PC-9 (cell line): ENCODE measurements around the gene MFAP3.
"Not testable (repeated sequence)": the region's sequence is repeated elsewhere in the genome, so short reads cannot be mapped to it uniquely, and the experiment has no call there.

ENCODE experiments used
- EZH2 ChIP-seq: fragments of 200-600 bp; sonication (generic); IDR thresholded peaks from 2 replicates; pipeline ENCODE4 v1.8.0; 2017; ENCODE audit warnings: antibody characterized with exemption, low read depth
- TF ChIP-seq, protein P1 (sequence below): fragments of 200-600 bp; sonication (generic); conservative IDR thresholded peaks from 2 replicates; pipeline ENCODE4 v1.6.1; 2017; ENCODE audit warnings: mixed run types, antibody characterized with exemption, mild to moderate bottlenecking, moderate library complexity

DNA sequence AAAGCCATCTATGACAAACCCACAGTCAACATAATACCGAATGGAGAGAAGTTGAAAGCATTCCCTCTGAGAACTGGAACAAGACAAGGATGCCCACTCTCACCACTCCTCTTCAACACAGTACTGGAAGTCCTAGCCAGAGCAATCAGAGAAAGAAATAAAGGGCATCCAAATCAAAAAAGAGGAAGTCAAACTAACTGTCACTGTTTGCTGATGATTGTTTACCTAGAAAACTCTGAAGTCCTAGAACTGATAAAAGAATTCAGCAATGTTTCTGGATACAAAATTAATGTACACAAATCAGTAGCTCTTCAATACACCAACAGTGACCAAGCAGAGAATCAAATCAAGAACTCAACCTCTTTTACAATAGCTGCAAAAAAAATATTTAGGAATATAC lies 19.8 kb upstream of the MFAP3 start:
- TF ChIP-seq, protein P1, sequence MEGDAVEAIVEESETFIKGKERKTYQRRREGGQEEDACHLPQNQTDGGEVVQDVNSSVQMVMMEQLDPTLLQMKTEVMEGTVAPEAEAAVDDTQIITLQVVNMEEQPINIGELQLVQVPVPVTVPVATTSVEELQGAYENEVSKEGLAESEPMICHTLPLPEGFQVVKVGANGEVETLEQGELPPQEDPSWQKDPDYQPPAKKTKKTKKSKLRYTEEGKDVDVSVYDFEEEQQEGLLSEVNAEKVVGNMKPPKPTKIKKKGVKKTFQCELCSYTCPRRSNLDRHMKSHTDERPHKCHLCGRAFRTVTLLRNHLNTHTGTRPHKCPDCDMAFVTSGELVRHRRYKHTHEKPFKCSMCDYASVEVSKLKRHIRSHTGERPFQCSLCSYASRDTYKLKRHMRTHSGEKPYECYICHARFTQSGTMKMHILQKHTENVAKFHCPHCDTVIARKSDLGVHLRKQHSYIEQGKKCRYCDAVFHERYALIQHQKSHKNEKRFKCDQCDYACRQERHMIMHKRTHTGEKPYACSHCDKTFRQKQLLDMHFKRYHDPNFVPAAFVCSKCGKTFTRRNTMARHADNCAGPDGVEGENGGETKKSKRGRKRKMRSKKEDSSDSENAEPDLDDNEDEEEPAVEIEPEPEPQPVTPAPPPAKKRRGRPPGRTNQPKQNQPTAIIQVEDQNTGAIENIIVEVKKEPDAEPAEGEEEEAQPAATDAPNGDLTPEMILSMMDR, result not testable (repeated sequence)
- not testable (repeated sequence) for TF ChIP-seq EZH2
